Measurements from ENCODE around the gene ATP4B.

ATP4B gene

GRCh38 chr13:113657851-113658741, at the start of gene ATP4B:
Gene ATP4B (minus strand): TSS chr13:113658198. CDS start chr13:113658144, 54 bp downstream.
- DNase-seq (ENCODE audit: low read depth), result no peak

- DNase-seq (ENCODE audit: low read depth), result no peak
Observed at GRCh38 chr13:113672002-113672651, 14.1 kb upstream of the ATP4B start.

GRCh38 chr13:113671066-113672001, 13.3 kb upstream of the ATP4B start:
- no peak for DNase-seq (ENCODE audit: low read depth)

GRCh38 chr13:113670541-113670940, 12.5 kb upstream of the ATP4B start:
- no peak for DNase-seq (ENCODE audit: low read depth)

GRCh38 chr13:113669755-113670341, 11.8 kb upstream of the ATP4B start:
- no peak for DNase-seq (ENCODE audit: low read depth)

- DNase-seq (ENCODE audit: low read depth), result no peak
Observed at GRCh38 chr13:113669231-113669754, 11.3 kb upstream of the ATP4B start.

- DNase-seq (ENCODE audit: low read depth), result no peak
Observed at GRCh38 chr13:113668491-113668971, 10.5 kb upstream of the ATP4B start.

GRCh38 chr13:113667771-113668490, 9.9 kb upstream of the ATP4B start:
- DNase-seq (ENCODE audit: low read depth), result no peak

- no peak for DNase-seq (ENCODE audit: low read depth)
Observed at GRCh38 chr13:113666951-113667701, 9.1 kb upstream of the ATP4B start, which contains the start of gene GRK1. Gene GRK1 (plus strand): TSS chr13:113667219. CDS start chr13:113667387, 168 bp downstream.

GRCh38 chr13:113666329-113666670, 8.3 kb upstream of the ATP4B start:
- DNase-seq (ENCODE audit: low read depth), result no peak

GRCh38 chr13:113665597-113666328, 7.8 kb upstream of the ATP4B start:
- DNase-seq (ENCODE audit: low read depth), result no peak

- no peak for DNase-seq (ENCODE audit: low read depth)
Observed at GRCh38 chr13:113664751-113665596, 7.0 kb upstream of the ATP4B start.

GRCh38 chr13:113663934-113664333, 5.9 kb upstream of the ATP4B start:
- no peak for DNase-seq (ENCODE audit: low read depth)

- no peak for DNase-seq (ENCODE audit: low read depth)
Observed at GRCh38 chr13:113661509-113661908, 3.5 kb upstream of the ATP4B start.

GRCh38 chr13:113660066-113660465, 2.1 kb upstream of the ATP4B start:
- DNase-seq (ENCODE audit: low read depth), result no peak

- DNase-seq (ENCODE audit: low read depth), result no peak
Observed at GRCh38 chr13:113659337-113659736, 1.3 kb upstream of the ATP4B start.

- no peak for DNase-seq (ENCODE audit: low read depth)
Observed at GRCh38 chr13:113658836-113659235, 838 bp upstream of the ATP4B start.

Data from activated T-helper 9 cell treated with anti-CD3 and anti-CD28 coated beads, Interleukin-2, amount 50 U/mL, for 16 hours (primary cell).